IMR-90 (cell line): ENCODE data around the gene STMN3. TPM values are rescaled to one million over a fixed set of nuclear protein-coding genes. Genes with fewer than 3 reads are reported as not detected.

Experiments used
- ATAC-seq: fragments of 200-7000 bp; cut with Tn5 transposase; 2 replicates; pipeline ENCODE4 v1.9.1; 2020; ENCODE audit warnings: low read depth, mild to moderate bottlenecking, moderate library complexity
- BruUV-seq: library from RNA; stranded (reverse); fragments of 400-500 nt; replicated peaks from 2 replicates; lab custom pipeline; 2021; lab: Mats Ljungman, UMichigan
- CTCF ChIA-PET: fragments of 300-600 bp; formaldehyde crosslinking; extraction: SDS; loops from one replicate; lab custom pipeline; 2021; ENCODE audit warnings: antibody characterized with exemption; lab: Yijun Ruan, JAX
- POLR2A ChIA-PET: fragments of 300-600 bp; sonication (Branson Sonifier 250); formaldehyde crosslinking; loops from one replicate; lab custom pipeline; 2022; ENCODE audit warnings: antibody characterized with exemption; ENCODE audit not compliant: unreplicated experiment; lab: Charles Lee
- DNase-seq: peaks from one replicate; pipeline ENCODE4 v3.0.0; 2013
- H2AFZ ChIP-seq: replicated peaks from 2 replicates; pipeline ENCODE3; 2013; ENCODE audit warnings: low read length, mild to moderate bottlenecking; ENCODE audit not compliant: poor library complexity
- H2AK5ac ChIP-seq: 2 replicates; pipeline ENCODE4 v1.6.1; 2013; ENCODE audit warnings: low read depth, low read length, inconsistent platforms
- H2AK9ac ChIP-seq: replicated peaks from 2 replicates; pipeline ENCODE3; 2013; ENCODE audit warnings: mild to moderate bottlenecking, low read depth, low read length, moderate library complexity; ENCODE audit not compliant: poor library complexity
- H2BK120ac ChIP-seq: 2 replicates; pipeline ENCODE4 v1.6.1; 2013; ENCODE audit warnings: low read depth, low read length, inconsistent platforms
- H2BK15ac ChIP-seq: 3 replicates; pipeline ENCODE4 v1.6.1; 2013; ENCODE audit warnings: low read depth, low read length, inconsistent platforms
- H2BK20ac ChIP-seq: 2 replicates; pipeline ENCODE4 v1.6.1; 2013; ENCODE audit warnings: low read depth, mild to moderate bottlenecking, inconsistent platforms, low read length, moderate library complexity
- H2BK5ac ChIP-seq: 2 replicates; pipeline ENCODE4 v1.6.1; 2013; ENCODE audit warnings: mild to moderate bottlenecking, low read depth, low read length, inconsistent platforms; ENCODE audit not compliant: poor library complexity, severe bottlenecking
- H3K14ac ChIP-seq: replicated peaks from 2 replicates; pipeline ENCODE4 v1.6.1; 2013; ENCODE audit warnings: low read depth, low read length, inconsistent platforms
- H3K18ac ChIP-seq: 2 replicates; pipeline ENCODE4 v1.6.1; 2013; ENCODE audit warnings: low read depth, low read length, control low read depth
- H3K23ac ChIP-seq: 2 replicates; pipeline ENCODE4 v1.6.1; 2013; ENCODE audit warnings: low read depth, low read length, inconsistent platforms
- H3K27ac ChIP-seq: 2 replicates; pipeline ENCODE4 v1.5.1; 2013; ENCODE audit warnings: mild to moderate bottlenecking, control low read depth, low read length; ENCODE audit not compliant: insufficient read depth
- H3K27me3 ChIP-seq: 2 replicates; pipeline ENCODE4 v1.6.1; 2013; ENCODE audit warnings: low read length; ENCODE audit not compliant: control insufficient read depth, insufficient read depth
- H3K36me3 ChIP-seq: 2 replicates; pipeline ENCODE4 v1.6.1; 2013; ENCODE audit warnings: low read length, mixed read lengths; ENCODE audit not compliant: control insufficient read depth, insufficient read depth
- H3K4ac ChIP-seq: 2 replicates; pipeline ENCODE4 v1.6.1; 2013; ENCODE audit warnings: low read depth, low read length, inconsistent platforms
- H3K4me1 ChIP-seq: 2 replicates; pipeline ENCODE4 v1.6.1; 2013; ENCODE audit warnings: low read length, mixed read lengths; ENCODE audit not compliant: control insufficient read depth, insufficient read depth
- H3K4me2 ChIP-seq: 2 replicates; pipeline ENCODE4 v1.6.1; 2013; ENCODE audit warnings: low read depth, mild to moderate bottlenecking, control low read depth, low read length, moderate library complexity
- H3K4me3 ChIP-seq: 2 replicates; pipeline ENCODE4 v1.5.1; 2013; ENCODE audit warnings: low read depth, mild to moderate bottlenecking, control low read depth, low read length, moderate library complexity; ENCODE audit not compliant: insufficient read depth
- H3K56ac ChIP-seq: 2 replicates; pipeline ENCODE4 v1.6.1; 2013; ENCODE audit warnings: low read length, inconsistent platforms; ENCODE audit not compliant: insufficient read depth; ENCODE audit errors: extremely low read depth
- H3K79me1 ChIP-seq, 2 experiments: 2 replicates each; pipeline ENCODE4 v1.6.1; 2013; ENCODE audit warnings: low read length in 2 of 2, inconsistent platforms in 1 of 2, low read depth in 1 of 2
- H3K9ac ChIP-seq: 2 replicates; pipeline ENCODE4 v1.6.1; 2013; ENCODE audit warnings: low read depth, low read length, control low read depth
- H3K9me1 ChIP-seq: 2 replicates; pipeline ENCODE4 v1.6.1; 2013; ENCODE audit warnings: low read length, inconsistent platforms; ENCODE audit not compliant: insufficient read depth
- H3K9me3 ChIP-seq: 2 replicates; pipeline ENCODE4 v1.6.1; 2013; ENCODE audit warnings: low read length; ENCODE audit not compliant: control insufficient read depth, insufficient read depth
- H4K20me1 ChIP-seq: 2 replicates; pipeline ENCODE4 v1.6.1; 2013; ENCODE audit warnings: low read length, inconsistent platforms; ENCODE audit not compliant: insufficient read depth
- H4K5ac ChIP-seq: 2 replicates; pipeline ENCODE4 v1.6.1; 2013; ENCODE audit warnings: mild to moderate bottlenecking, low read depth, low read length, control low read depth
- H4K8ac ChIP-seq, 2 experiments: 2 replicates each; pipeline ENCODE4 v1.6.1; 2013; ENCODE audit warnings: low read depth in 2 of 2, low read length in 2 of 2, control low read depth in 1 of 2, inconsistent platforms in 1 of 2
- H4K91ac ChIP-seq: 2 replicates; pipeline ENCODE4 v1.6.1; 2013; ENCODE audit warnings: low read depth, low read length, inconsistent platforms; ENCODE audit not compliant: insufficient read depth
- MAFK ChIP-seq: IDR thresholded peaks from 2 replicates; pipeline ENCODE4 v1.6.1; 2012; ENCODE audit warnings: low read depth, low read length, improper control_type of control experiment
- NFE2L2 ChIP-seq: fragments of 150-350 bp; IDR thresholded peaks from 2 replicates; pipeline ENCODE4 v1.6.1; 2016; ENCODE audit warnings: low read depth, mild to moderate bottlenecking, low read length
- POLR2A ChIP-seq: IDR thresholded peaks from 2 replicates; pipeline ENCODE4 v1.6.1; 2012; ENCODE audit warnings: mild to moderate bottlenecking, low read depth, low read length
- RAD21 ChIP-seq: IDR thresholded peaks from 2 replicates; pipeline ENCODE4 v1.6.1; 2012; ENCODE audit warnings: low read length, improper control_type of control experiment
- RCOR1 ChIP-seq: IDR thresholded peaks from 2 replicates; pipeline ENCODE4 v1.6.1; 2012; ENCODE audit warnings: mild to moderate bottlenecking, low read length, improper control_type of control experiment; ENCODE audit not compliant: insufficient replicate concordance
- RFX5 ChIP-seq: IDR thresholded peaks from 2 replicates; pipeline ENCODE4 v1.8.0; 2012; ENCODE audit warnings: low read depth, mild to moderate bottlenecking, low read length, moderate library complexity
- SMC3 ChIP-seq: fragments of 150-350 bp; IDR thresholded peaks from 2 replicates; pipeline ENCODE4 v1.6.1; 2016; ENCODE audit warnings: low read depth, mild to moderate bottlenecking, antibody characterized with exemption, low read length, moderate library complexity
- WGBS, 2 experiments: methylation state at CpG; one replicate each; pipeline versions ENCODE4 v1.1.5 to v1.1.7; 2013; ENCODE audit warnings: missing lambda C conversion rate in 2 of 2; ENCODE audit not compliant: insufficient read length in 1 of 2; ENCODE audit errors: extremely low coverage in 2 of 2; 5-methylcytosine and 5-hydroxymethylcytosine counted together
- dilution Hi-C: fragments of 300-500 bp; cut with HindIII; formaldehyde crosslinking; loops from one replicate; pipeline ENCODE4 v1.14.3; 2018; ENCODE audit warnings: low sequenced_read_pairs; ENCODE audit not compliant: unreplicated experiment
- in situ Hi-C: fragments of 300-500 bp; cut with MboI; formaldehyde crosslinking; loops from 3 replicates; pipeline ENCODE4 v1.14.3; 2019; ENCODE audit warnings: low sequenced_read_pairs, inconsistent platforms, mixed read lengths
- intact Hi-C: fragments of 100-400 bp; cut with micrococcal nuclease; formaldehyde crosslinking; loops from 2 replicates; pipeline ENCODE4 v1.10.0; 2022
- polyA plus RNA-seq, 3 experiments: library from polyadenylated mRNA; depleted of rRNA; stranded (reverse); fragments of >200 nt; gene quantifications; 2 replicates each; pipeline ENCODE4 v1.2.3, GENCODE V29; 2012; ENCODE audit warnings: low replicate concordance in 1 of 3
- total RNA-seq: library from RNA; depleted of rRNA; stranded (reverse); fragments of >200 nt; gene quantifications from 2 replicates; pipeline ENCODE4 v1.2.3, GENCODE V29; 2012
- TF ChIP-seq, protein P1 (sequence below): fragments of 150-350 bp; IDR thresholded peaks from 2 replicates; pipeline ENCODE4 v1.6.1; 2017; ENCODE audit warnings: mild to moderate bottlenecking, antibody characterized with exemption, low read length, low read depth
- TF ChIP-seq, protein P2 (sequence below): conservative IDR thresholded peaks from 2 replicates; pipeline ENCODE4 v1.5.1; 2012; ENCODE audit warnings: mild to moderate bottlenecking, low read depth, low read length, improper control_type of control experiment
- TF ChIP-seq, protein P3 (sequence below): fragments of 150-350 bp; IDR thresholded peaks from 2 replicates; pipeline ENCODE4 v1.6.1; 2016; ENCODE audit warnings: low read depth, mild to moderate bottlenecking, low read length, moderate library complexity, borderline replicate concordance

Gene STMN3
- total and polyA plus RNA-seq, 2 of the 4 experiments (the other 2 are of a cell fraction) = 20.3 to 62.3 TPM

DNA sequence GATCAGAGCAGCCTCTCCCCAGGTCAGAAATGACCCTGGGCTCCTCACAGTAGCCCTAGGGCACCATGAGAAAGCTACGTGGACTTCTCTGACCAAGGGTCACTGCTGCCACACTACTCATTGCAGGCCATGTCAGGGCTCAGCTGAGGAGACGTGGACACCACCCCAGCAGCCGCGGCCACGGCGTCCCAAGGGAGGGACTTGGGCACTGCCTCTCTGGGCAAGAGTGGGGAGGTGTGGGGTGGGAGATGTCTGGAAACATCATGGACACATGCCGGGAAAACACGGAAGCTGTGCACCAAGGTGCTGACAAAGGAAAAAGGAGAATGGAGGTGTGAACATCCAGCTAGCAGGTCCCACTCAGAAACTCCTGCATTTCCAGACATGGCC, 35.4 kb downstream of the STMN3 start:
- Histone ChIP-seq H2AK5ac (no peak overlapping the region), H2AK9ac (no peak overlapping the region), H2BK15ac (no peak overlapping the region), H4K20me1 (peaks cover 22% of the 10 kb centered on the region), H3K56ac (no peak overlapping the region), H3K9me3 (no peaks in the 10 kb centered on the region), H3K14ac (no peak overlapping the region), H3K27me3 (no peaks in the 10 kb centered on the region), H3K9ac (no peak overlapping the region), H3K27ac (no peak overlapping the region), H4K91ac (no peak overlapping the region), H2BK20ac (no peak overlapping the region), H2BK120ac (no peak overlapping the region), H3K79me1 (peaks cover 29 to 78% of the 10 kb centered on the region in 2 experiments), H2AFZ (no peak overlapping the region), H3K23ac (no peak overlapping the region), H3K18ac (no peak overlapping the region), H3K4ac (no peak overlapping the region), H4K5ac (no peak overlapping the region), H3K9me1 (peaks cover 3% of the 10 kb centered on the region; the same call in 1 of the 2 replicates), H2BK5ac (no peak overlapping the region), H3K4me3 (no peak overlapping the region), H3K36me3 (peaks cover 34% of the 10 kb centered on the region), H3K4me1 (no peaks in the 10 kb centered on the region), H3K4me2 (no peak overlapping the region), H4K8ac (no peak overlapping the region)
- POLR2A ChIA-PET = no interaction called here
- dilution Hi-C loops (no loop called here), in situ Hi-C loops (no loop called here), intact Hi-C loops (no loop called here)
- ATAC-seq (no peak), DNase-seq (no peak)
- BruUV-seq = no TSS peak
- WGBS, 2 experiments = 100% methylated on average over 2 of the region's 8 CpGs; no CpG with 5 or more reads in 1 of the 2 experiments
- TF ChIP-seq RFX5 (no peak), SMC3 (no peak), POLR2A (no peak), MAFK (no peak), RAD21 (no peak), RCOR1 (no peak), NFE2L2 (no peak)
- TF ChIP-seq, protein P1, sequence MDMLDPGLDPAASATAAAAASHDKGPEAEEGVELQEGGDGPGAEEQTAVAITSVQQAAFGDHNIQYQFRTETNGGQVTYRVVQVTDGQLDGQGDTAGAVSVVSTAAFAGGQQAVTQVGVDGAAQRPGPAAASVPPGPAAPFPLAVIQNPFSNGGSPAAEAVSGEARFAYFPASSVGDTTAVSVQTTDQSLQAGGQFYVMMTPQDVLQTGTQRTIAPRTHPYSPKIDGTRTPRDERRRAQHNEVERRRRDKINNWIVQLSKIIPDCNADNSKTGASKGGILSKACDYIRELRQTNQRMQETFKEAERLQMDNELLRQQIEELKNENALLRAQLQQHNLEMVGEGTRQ = no peak
- TF ChIP-seq, protein P2, sequence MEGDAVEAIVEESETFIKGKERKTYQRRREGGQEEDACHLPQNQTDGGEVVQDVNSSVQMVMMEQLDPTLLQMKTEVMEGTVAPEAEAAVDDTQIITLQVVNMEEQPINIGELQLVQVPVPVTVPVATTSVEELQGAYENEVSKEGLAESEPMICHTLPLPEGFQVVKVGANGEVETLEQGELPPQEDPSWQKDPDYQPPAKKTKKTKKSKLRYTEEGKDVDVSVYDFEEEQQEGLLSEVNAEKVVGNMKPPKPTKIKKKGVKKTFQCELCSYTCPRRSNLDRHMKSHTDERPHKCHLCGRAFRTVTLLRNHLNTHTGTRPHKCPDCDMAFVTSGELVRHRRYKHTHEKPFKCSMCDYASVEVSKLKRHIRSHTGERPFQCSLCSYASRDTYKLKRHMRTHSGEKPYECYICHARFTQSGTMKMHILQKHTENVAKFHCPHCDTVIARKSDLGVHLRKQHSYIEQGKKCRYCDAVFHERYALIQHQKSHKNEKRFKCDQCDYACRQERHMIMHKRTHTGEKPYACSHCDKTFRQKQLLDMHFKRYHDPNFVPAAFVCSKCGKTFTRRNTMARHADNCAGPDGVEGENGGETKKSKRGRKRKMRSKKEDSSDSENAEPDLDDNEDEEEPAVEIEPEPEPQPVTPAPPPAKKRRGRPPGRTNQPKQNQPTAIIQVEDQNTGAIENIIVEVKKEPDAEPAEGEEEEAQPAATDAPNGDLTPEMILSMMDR = no peak
- TF ChIP-seq, protein P3, sequence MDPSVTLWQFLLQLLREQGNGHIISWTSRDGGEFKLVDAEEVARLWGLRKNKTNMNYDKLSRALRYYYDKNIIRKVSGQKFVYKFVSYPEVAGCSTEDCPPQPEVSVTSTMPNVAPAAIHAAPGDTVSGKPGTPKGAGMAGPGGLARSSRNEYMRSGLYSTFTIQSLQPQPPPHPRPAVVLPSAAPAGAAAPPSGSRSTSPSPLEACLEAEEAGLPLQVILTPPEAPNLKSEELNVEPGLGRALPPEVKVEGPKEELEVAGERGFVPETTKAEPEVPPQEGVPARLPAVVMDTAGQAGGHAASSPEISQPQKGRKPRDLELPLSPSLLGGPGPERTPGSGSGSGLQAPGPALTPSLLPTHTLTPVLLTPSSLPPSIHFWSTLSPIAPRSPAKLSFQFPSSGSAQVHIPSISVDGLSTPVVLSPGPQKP = no peak
- CTCF ChIA-PET = no interaction called here
